ENCODE results near the gene NKPD1. TPM values are rescaled to one million over a fixed set of nuclear protein-coding genes. Genes with fewer than 3 reads are reported as not detected.

Gene NKPD1
- total RNA-seq, 1 donor from 2014 or later = 0.18 TPM

DNA sequence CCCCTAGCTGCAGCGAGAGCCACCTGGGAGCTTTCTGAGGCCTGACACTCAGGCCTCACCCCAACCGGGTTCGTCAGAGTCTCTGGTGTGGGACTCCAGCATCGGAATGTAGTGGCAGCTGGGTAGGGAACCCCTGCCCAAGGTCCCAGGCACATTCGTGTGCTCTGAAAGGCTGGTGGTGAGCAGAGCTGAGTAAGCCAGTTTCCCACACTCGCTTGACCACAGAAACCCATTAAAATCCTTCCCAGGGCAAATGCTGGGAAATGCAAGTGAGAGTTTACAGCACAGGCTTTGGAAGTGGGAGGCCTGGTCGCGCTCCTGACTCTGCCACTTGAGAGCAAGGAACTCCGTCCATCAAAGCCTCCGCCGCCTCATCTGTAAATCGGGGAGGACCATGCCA, 13.0 kb upstream of the NKPD1 start:
- intact Hi-C loops (cut with micrococcal nuclease) = no loop called here

DNA sequence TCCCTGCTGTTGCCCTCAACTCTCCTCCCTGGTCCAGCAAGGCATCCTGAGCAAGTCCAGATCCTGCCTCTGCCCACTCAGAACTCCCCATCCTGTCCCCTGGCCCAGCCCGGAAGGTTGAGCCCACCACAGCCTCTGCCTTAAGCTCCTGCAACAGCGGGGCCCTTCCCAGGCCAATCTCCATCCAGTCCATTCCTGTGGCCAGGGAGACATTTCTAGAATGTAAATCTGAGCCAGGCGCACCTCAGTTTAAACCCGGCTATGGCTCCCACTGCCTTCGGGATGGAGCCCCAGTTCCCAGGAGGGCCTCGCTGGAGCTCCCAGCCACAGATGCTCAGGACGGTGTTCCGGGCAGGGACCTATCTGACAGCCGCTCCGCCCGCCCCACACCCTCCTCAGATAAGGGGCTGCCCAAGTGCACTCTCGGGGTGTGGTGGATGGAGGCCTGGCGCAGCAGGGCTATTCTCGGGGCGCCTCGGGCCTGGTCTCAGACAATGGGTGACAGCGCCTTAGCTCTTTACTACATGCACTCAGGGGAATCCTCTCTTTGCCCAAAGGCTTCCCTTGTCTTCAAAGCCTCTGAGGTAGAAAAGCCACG, 11.9 kb upstream of the NKPD1 start:
- intact Hi-C loops (cut with micrococcal nuclease) = no loop called here

DNA sequence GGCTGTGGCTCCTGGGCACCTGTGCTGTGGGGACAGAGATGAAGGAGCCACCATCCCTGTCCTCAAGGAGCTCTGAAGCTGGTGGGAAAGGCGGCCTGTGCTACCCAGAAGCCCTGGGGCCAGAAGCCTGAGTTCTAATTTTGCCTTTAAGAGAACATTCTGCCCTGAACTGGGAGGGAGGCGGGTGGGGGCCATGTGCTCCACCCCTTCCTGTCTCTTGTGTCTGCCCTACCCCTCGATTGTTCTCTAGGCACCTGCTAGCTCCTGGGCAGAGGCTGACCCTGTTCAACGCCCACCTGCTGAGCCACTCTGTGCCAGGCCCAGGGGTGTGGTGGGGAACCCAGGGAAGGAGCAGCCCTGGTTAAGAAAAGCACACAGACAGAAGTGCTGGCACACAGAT, 11.4 kb upstream of the NKPD1 start:
- intact Hi-C loops (cut with micrococcal nuclease) = no loop called here

DNA sequence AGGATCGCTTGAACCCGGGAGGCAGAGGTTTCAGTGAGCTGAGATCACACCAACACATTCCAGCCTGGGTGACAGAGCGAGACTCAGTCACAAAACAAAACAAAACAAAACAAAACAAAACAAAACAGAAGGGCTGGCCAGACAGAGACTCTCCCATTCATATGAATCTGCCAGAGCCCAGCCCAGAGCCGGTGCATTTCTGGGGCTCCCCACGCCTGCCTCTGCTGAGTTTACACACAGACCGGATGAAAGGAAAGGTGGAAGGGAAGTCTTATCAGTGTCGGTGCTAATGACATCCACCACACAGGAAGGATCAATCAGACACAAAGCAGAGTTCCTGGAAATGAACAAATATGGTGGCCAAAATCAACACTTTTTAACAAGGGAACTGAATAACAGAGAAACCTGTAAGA, 10.4 kb upstream of the NKPD1 start:
- intact Hi-C loops (cut with micrococcal nuclease) = no loop called here

DNA sequence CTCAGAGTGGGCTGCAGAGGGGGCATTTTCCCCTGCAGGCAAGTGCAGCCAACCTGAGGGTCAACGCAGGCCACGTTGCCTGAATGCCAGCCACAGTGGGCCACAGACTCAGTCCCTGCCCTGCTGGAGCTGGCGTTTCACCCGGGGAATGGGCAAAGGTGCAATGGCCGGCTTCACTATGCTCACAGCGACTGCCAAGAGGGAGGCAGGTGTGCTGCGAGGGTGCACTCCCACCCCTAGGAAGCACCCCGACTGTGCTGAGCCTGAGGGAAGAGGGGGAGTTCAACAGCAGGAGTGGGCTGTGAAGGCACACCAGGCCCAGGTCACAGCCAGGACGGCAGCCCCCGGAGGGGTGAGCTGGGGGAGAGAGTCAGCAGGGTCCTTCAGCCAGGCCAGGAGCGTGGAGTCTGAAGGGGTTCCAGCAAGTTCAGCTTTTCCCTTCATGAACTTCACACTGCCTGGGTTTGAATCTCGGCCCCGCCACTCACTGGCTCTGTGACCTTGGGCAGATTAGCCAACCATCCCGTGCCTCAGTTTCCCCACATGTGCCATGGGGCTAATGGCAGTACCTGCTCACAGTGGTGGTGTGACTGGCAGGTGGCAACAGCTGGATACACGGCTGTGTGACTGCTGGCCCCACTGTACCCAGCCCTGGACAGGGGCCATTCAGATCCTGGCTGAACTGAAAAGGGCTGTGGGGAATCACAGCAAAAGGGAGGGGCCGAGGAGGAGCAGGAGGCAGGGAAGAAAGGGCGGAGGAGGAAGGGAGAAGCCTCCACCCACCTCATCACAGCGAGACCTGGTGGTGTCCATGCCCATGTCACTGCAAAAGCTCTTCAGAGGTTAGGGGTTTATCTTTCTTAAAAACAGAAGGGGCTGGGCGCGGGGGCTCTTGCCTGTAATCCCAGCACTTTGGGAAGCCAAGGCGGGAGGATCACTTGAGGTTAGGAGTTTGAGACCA, 9.6 kb upstream of the NKPD1 start:
- intact Hi-C loops (cut with micrococcal nuclease) = no loop called here

DNA sequence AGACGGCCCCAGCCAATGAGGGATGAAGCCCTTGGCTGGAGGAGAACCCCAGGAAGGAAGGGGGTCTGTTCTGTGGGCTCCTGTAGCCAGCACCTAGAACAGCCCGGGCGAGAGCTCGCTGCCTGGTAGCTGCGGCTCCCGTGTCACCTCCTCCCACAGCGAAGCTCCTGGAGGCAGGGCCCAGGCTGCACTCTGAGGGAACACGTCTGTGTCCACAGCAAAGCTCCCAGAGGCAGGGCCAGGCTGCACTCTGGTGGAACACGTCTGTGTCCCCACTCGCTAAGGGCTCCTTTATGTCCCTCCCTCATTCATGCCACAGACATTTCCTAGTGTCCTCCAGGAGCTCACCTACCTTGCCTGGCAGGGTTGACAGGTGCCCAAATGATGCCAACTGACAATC, 8.8 kb upstream of the NKPD1 start:
- intact Hi-C loops (cut with micrococcal nuclease) = no loop called here

DNA sequence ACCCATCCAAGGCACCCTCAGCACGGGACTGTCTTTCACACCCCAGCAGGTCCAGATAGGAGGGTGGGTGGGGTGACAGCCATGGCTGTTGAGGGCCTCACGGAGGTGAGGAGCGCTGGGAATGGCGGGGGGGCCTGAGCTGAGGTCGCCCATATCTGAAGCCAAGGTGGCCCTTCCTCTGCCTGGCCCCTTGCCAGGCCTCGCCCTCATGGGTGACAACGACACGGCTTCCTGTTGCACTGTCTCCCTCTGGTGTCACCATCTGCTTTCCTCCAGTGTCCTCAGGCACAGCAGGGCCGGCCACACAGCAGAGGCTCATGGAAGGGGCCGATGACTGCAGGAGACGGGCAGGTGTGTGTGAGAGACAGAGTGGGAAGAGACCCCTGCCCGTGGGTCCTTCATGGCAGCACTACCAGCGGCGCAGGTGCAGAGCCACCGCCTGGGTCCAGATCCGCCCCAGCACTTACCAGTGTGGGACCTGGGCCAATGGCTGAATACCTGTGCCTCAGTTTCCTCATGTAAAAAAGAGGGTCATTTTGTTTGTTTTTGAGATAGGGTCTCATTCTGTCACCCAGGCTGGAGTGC, 8.1 kb upstream of the NKPD1 start:
- intact Hi-C loops (cut with micrococcal nuclease) = no loop called here

DNA sequence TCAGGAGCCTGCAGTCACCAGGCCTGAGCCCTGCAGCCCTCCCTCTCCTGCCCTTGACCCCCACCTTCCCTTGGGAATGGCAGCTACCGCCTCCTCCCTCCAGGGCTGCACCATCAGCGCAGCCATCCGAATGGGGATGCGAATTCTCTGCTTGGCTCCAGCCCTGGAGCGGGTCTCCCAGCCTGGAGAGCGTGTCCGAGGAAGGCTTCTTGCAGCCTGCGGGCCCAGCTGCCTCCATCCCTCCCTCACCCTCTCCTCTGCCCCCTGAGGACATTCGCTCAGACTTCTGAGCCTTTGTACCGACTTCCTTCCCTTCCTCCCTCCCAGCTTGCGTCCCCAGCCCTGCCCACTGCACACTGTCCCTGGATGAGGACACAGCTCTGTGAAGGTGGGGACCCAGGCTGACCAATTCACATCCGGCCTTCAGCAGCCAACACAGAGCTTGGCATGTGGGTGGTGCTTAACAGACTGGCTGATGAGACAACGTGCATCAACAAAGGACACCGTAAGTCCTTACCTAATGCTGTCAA, 6.0 kb upstream of the NKPD1 start:
- intact Hi-C loops (cut with micrococcal nuclease) = no loop called here

DNA sequence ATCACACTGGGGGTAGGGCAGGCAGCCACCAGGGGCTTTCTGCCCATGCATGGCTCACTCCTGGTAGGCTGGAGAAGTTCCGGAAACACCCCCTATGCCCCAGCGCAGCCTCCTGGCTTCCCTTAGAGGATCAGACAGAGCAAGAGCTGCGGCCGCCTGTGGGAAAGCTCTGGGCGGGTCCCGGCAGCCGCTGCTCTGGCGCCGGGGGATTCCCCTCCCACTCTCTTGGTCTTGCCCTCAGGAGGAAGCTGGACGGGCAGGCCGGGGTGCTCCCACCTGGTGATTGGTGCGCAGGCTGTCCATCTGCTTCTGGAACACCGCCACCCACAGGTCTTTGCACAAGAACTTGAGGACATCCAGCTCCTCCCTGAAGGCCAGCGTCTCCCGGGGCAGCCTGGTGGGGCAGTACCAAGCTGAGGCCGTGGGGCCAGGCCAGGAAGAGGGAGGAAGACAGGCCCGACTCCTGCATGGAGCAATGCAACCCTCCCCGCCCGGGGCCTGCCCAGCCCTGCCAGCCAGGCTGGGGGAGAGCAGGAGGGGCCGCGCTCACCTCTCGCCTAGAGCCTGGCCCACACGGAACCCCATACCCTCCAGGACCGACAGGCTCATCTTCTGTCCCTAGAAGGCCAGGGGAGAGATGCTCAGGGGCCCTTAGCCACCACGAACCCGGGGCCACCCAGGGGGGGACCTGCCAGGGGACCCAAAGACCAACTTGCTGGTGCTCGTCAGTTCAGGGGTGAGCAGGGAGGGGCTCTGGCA, 4.0 kb upstream of the NKPD1 start:
- intact Hi-C loops (cut with micrococcal nuclease) = no loop called here

DNA sequence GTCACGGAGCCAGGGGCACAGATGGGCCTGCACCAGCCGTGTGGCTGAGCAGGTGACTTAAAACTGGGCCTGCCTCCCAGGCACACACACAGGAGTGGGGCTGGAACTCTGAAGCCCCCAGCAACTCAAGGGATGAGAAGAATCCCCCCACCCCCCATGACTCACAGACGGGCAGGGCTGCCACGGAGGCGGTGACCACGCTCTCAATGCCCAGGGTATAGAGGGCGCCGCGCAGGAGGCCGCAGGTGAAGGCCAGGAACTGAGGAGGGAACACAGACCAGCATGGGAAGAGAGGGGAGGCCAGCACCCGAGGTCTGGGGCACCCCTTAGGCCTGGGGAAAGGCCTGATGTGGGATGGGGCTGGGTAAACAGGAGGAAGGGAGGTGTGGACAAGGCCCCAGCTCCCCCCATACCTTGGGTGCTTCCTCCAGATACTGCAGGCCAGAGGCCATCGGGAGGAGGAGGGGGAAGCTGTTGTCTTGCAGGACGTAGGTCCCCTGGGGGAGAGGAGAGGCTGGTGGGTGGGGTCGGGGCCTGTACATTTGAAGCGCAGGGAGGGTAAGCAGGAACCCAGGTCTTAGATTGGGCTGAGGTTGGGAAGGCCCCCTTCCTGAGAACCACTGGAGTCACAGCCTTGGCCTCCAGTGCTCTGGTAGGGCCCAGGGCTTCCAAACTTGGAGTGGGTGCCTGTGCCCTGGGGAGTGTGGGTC, 3.1 kb upstream of the NKPD1 start:
- intact Hi-C loops (cut with micrococcal nuclease) = no loop called here

DNA sequence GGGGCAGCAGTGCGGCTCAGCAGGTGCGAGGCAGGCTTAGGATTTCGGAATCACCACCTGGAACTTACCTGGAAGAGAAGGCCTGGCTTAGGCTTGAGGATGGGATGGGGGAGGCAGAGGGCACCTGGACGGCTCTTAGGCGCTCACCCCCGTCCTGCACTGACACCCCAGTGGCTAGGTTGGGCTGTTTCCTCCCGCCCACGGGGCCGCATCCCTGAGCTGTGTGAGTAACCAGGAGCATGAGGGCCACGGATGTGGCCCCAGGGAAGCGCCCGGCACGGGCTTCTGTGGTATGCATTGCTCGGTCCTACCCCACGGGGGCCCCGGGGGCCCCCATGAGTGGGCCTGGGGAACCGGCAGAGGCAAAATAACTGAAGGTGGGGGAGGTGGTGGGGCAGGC, 2.4 kb upstream of the NKPD1 start:
- intact Hi-C loops (cut with micrococcal nuclease) = no loop called here

DNA sequence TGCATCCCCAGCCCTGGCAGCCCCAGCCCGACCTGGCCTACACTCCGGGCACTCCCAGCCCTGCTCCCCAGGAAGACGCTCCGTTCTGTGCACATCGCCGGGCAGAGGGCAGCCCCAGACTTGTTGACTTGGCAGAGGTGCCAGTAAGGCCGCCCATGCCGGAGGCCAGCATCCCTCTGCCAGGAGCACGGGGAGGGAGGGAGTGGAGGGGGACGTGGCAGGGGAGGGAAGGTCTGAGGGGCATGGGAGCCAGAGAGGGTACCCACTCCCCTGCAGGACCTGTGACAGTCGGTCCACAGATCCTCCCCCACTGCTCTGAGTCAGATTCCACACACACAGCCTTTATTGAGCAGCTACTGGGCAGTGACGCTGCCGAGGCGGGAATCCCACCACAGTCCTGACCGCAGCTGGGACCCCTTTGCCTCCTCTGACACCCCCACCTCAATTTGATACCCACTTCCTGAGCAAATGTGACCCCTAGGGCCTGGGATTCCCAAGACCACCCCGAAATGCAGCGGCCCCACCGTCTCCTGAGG, 1.9 kb upstream of the NKPD1 start:
- intact Hi-C loops (cut with micrococcal nuclease) = no loop called here

DNA sequence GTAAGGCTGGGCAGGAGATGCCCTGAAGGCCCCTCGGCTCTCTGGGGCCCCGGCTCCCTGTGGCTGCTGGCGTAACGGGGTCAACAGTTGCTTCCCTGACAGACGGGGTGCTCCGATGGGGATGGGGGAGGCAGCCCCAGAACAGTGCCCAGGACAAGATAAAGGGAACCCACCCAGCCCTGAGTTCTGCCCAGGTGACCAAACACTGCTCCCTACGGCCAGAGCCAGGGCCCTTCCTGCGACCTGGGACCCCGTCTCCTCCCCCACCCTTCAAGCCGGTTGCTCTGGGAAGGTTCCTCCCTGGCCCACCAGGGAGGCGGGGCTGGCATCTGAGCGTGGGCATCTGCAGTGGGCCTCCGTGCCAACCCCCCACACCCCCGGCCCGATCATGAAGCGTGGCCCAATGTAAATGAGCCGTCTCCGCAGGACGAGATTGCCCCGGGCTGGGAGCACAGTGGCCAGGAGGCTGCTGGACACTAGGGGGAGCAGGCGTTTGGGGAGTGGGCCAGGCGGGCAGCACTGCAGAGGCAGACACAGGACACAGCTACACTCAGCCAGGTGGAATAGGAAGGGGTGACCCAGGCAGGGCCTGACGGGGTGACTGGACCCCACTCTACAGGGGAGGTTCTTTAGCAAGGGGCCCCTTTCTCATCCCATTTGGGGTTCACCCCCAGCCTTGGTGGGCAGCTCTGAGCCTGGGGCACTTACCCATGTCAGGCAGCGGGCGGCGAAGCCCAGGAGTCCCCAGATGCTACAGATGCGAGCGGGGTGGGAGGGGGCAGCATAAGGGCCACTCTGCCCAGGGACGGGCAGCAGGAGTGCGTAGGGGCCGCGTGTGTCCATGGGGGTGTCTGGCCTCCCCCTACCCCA, 1.2 kb upstream of the NKPD1 start:
- intact Hi-C loops (cut with micrococcal nuclease) = no loop called here

DNA sequence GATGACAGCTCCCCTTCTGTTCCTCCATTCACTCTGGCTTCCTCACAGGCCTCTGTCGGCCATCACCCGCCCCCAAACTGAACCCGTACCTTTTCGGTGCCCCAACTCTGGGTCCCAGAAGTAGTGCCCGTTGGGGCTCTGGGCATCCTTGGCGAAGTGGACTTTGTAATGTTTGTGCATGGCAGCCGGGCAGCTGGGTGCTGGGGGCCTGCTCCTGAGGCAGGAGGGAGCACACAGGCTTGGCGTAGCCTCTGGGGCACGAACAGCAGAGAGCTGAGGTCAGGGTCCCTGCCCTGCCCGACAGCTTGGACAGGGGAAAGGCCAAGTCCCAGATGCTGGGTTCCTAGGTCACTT, 834 bp downstream of the NKPD1 start:
- intact Hi-C loops (cut with micrococcal nuclease) = no loop called here

DNA sequence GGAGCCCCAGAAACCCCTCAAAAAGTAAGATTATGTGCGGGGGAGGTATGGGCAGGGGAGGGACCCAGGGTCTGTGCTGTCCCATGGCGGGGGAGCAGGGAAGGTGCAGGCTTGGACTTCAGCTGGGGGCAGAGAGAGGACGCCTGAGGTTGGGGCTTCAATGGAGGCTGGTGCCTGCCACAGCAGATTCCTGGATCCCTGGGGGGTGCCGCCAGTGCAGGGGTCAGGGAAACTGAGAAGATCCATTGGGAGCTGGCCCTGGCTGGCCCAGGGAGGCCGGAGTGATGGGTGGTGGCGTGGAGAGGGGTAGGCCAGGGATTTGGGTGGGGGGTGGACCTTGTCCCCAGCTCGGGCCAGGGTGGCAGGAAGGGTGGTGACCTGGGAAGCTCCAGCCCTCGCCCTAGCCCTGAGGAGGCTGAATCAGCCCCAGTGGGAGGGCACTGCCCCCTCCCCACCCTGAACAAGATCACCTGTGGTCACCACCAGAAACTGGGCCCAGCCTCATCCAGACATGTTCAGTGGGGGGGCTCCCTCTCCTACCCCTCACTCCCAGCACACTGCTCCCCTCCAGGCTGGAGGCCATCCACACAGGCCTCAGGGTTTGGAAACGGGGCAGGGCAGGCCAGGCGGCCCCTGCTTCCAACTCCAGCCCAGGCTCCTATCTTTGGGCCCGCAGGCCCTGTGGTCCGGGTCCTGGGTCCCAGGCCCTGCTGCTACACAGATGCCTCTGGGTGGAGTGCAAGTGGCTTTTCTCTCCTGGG, 1.4 kb downstream of the NKPD1 start:
- intact Hi-C loops (cut with micrococcal nuclease) = no loop called here

DNA sequence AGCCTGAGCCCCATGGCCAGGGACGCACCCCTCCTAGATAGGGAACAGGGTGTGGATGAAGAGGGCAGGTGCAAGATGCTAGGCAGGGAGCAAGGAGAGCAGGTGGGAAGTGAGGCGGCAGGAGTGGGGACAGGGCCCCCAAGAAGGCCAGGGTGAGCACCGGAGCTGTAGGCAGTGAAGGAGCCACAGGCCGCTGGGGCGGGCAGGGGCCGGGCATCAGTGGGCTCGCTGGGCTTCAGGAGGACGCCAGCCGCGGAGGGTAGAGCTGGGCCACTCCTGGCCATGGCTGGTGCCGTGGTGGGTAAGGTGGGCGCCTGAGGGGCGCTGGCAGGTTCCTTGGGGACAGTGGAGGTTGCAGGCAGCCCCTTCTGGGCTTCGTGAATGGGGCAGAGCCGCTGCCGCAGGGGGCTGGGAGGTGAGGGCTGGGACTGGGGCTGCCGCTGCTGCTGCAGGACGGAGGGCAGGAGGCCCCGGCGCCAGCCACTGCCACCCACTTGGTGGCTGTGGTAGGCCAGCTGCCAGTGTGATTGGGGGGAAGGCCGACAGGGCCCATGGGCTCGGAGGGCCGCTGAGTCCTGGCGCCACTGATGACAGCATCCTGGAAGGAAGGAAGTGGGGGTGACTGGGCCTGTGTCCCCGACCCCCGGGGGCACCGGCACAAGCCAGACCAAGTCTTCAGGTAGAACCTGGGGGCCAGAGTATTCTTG, 2.1 kb downstream of the NKPD1 start:
- intact Hi-C loops (cut with micrococcal nuclease) = no loop called here

DNA sequence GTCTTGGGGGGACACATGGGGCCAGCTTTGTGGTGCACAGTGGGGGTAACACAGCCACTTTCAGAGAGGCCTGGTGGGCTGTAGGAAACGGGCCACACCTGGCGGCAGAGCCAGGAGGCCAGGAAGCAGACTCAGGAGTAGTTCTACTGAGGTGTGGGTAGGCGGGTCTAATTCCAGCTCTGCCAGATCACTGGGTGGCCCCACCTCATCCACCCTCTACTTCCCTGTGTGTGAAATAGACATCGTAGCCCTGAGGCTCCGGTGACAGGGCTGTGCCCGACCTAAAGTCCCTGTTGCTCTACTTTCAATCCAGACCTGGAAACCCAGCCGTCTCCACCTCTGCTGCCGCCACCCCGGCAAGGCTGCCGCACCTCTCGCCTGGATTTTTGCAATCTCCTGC, 4.0 kb downstream of the NKPD1 start:
- intact Hi-C loops (cut with micrococcal nuclease) = no loop called here

DNA sequence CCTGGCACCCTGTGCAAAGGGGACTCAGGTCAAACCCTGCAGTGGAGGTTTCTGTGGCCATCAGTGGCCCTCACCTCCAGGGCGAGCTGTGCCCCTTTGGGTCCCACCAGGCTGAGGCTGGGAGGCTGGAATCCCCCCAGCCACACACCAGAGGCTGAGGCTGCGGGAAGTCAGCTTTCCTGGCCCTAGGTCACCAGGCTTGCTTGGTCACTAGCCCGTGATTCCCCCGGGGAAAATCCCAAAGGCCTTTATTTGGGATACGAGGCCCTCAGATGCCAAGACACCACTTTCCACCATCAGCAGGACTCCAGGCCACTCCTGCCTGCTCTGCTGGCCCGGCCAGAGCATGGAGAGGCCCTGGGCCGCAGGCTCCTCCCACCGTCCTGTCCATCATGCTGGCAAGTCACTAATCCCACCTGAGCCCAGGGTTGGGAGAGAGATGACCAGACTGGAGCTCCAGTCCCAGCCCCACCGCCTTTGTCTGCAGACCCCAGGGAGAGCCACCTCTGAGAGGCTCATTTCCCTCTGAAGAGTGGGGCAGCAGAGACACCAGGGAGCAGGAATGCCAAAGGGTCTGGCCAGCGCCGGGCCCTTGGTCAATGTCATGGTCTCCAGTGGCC, 4.7 kb downstream of the NKPD1 start:
- intact Hi-C loops (cut with micrococcal nuclease) = no loop called here
